Smooth muscle cell (in vitro differentiated cells): Measurements from ENCODE around the gene CD34. TPM values are rescaled to one million over a fixed set of nuclear protein-coding genes. Genes with fewer than 3 reads are reported as not detected.
"Not testable (repeated sequence)": the region's sequence is repeated elsewhere in the genome, so short reads cannot be mapped to it uniquely, and the experiment has no call there.

Experiments
- DNase-seq: peaks from one replicate; lab custom pipeline; 2025; ENCODE audit not compliant: unreplicated experiment; lab: John Stamatoyannopoulos, UW
- H2AFZ ChIP-seq: fragments of 200-600 bp; sonication (generic); 2 replicates; pipeline ENCODE4 v1.6.0; 2016; ENCODE audit warnings: antibody characterized with exemption, low read depth, mild to moderate bottlenecking
- H3F3A ChIP-seq: fragments of 200-600 bp; sonication (generic); 2 replicates; pipeline ENCODE4 v1.6.0; 2017; ENCODE audit warnings: antibody characterized with exemption, low read depth
- H3K27ac ChIP-seq: fragments of 200-600 bp; sonication (generic); 2 replicates; pipeline ENCODE4 v1.5.1; 2016; ENCODE audit warnings: low read depth, mild to moderate bottlenecking
- H3K27me3 ChIP-seq: fragments of 200-600 bp; sonication (generic); 2 replicates; pipeline ENCODE4 v1.6.1; 2016; ENCODE audit warnings: low read depth, mild to moderate bottlenecking
- H3K36me3 ChIP-seq: fragments of 200-600 bp; sonication (generic); 2 replicates; pipeline ENCODE4 v1.5.1; 2016; ENCODE audit warnings: low read depth
- H3K4me1 ChIP-seq: fragments of 200-600 bp; sonication (generic); 2 replicates; pipeline ENCODE4 v1.5.1; 2016; ENCODE audit warnings: low read depth
- H3K4me2 ChIP-seq: fragments of 200-600 bp; sonication (generic); 2 replicates; pipeline ENCODE4 v1.6.0; 2016; ENCODE audit warnings: mild to moderate bottlenecking
- H3K4me3 ChIP-seq: fragments of 200-600 bp; sonication (generic); 2 replicates; pipeline ENCODE4 v1.5.1; 2016; ENCODE audit warnings: mild to moderate bottlenecking
- H3K79me2 ChIP-seq: fragments of 200-600 bp; sonication (generic); 2 replicates; pipeline ENCODE4 v1.6.0; 2016; ENCODE audit warnings: low read depth, mild to moderate bottlenecking
- H3K9ac ChIP-seq: fragments of 200-600 bp; sonication (generic); 2 replicates; pipeline ENCODE4 v1.6.0; 2016; ENCODE audit warnings: low read depth
- H3K9me3 ChIP-seq: fragments of 200-600 bp; sonication (generic); replicated peaks from 2 replicates; pipeline ENCODE4 v1.5.1; 2016; ENCODE audit warnings: low read depth
- H4K20me1 ChIP-seq: fragments of 200-600 bp; sonication (generic); 2 replicates; pipeline ENCODE4 v1.6.0; 2016; ENCODE audit warnings: low read depth
- CTCF ChIP-seq: fragments of 200-600 bp; sonication (generic); IDR thresholded peaks from 2 replicates; pipeline ENCODE4 v1.5.1; 2017; ENCODE audit warnings: borderline replicate concordance, mild to moderate bottlenecking, antibody characterized with exemption; ENCODE audit not compliant: insufficient read depth, poor library complexity, severe bottlenecking
- WGBS: methylation state at CpG from one replicate; pipeline ENCODE4 v1.1.7; 2016; ENCODE audit warnings: low lambda C conversion rate; 5-methylcytosine and 5-hydroxymethylcytosine counted together
- polyA plus RNA-seq: library from polyadenylated mRNA; unstranded; fragments of >200 nt; fragmentation: Nextera tagmentation; extraction: Ambion mirVana; gene quantifications from 2 replicates; pipeline ENCODE4 v1.2.1, GENCODE V29; 2016
- total RNA-seq: library from RNA; depleted of rRNA; stranded (reverse); fragments of >200 nt; gene quantifications from 2 replicates; pipeline ENCODE4 v1.2.3, GENCODE V29; 2014

Gene CD34
- total and polyA plus RNA-seq, 2 experiments from 2014 or later, result not detected

DNA sequence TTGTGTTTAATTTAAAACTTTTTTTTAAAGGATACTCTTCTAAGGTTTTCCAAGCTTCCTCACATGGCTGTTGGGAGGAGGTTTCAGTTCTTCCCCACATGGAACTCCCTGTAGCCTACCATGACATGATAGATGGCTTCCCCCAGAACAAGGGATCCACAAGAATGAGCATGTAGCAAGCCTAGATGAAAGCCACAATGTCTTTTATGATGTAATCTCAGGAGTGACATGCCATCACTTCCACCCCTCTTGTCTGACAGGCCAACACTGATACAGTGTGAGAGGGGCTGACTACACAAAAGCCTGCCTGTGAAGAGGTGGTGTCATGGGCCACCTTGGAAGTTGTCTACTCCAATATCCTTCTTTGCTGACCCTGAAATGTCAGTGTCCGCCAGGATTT lies 32.0 kb downstream of the CD34 start:
- H3K9ac ChIP-seq, result no peak overlapping the region
- no peak overlapping the region for H2AFZ ChIP-seq
- H3K4me2 ChIP-seq, result no peak overlapping the region
- no peaks in the 10 kb centered on the region for H3F3A ChIP-seq
- H3K4me1 ChIP-seq, result no peaks in the 10 kb centered on the region
- no peaks in the 10 kb centered on the region for H3K79me2 ChIP-seq
- no peak overlapping the region for H3K4me3 ChIP-seq
- no peak overlapping the region for H3K27ac ChIP-seq
- H3K9me3 ChIP-seq, result no peaks in the 10 kb centered on the region
- no peaks in the 10 kb centered on the region for H3K36me3 ChIP-seq
- DNase-seq, result no peak
- WGBS, result 91% methylated on average over 1 of the region's 1 CpG
- H3K27me3 ChIP-seq, result peaks cover 22% of the 10 kb centered on the region
- TF ChIP-seq CTCF, result no peak
- no peaks in the 10 kb centered on the region for H4K20me1 ChIP-seq

GRCh38 chr1:207877914-207878313 lies 33.0 kb downstream of the CD34 start:
- not testable (repeated sequence) for H3K4me1 ChIP-seq, H3K36me3 ChIP-seq, H3K27ac ChIP-seq, DNase-seq, H3K4me3 ChIP-seq, H3K79me2 ChIP-seq, H3K4me2 ChIP-seq, H3K9ac ChIP-seq, H3F3A ChIP-seq, H2AFZ ChIP-seq, H4K20me1 ChIP-seq, H3K9me3 ChIP-seq
- H3K27me3 ChIP-seq, result peaks cover 19% of the 10 kb centered on the region
- WGBS, result 97% methylated on average over 4 of the region's 5 CpGs

DNA sequence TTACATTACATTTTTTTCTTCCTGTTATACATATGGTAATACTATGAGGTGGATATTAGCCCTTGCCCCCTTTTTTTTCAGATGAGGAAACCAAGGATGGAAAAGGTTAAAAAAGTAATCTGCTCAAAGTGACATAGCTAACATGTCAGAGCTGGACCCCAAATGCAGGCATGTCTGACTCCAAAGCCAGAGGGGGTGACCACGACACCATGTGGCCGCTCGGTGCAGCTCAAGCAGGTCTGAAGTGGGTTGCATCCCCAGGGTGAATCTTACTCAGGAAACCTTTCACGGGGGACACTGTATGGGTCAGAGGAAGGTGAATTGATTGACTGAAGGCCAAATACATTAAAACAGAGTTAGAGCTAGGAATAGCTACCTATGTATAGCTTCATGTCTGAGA lies 34.8 kb downstream of the CD34 start:
- H3K79me2 ChIP-seq, result no peaks in the 10 kb centered on the region
- H3K27me3 ChIP-seq, result peaks cover 19% of the 10 kb centered on the region
- no peak overlapping the region for H3K4me3 ChIP-seq
- H3K27ac ChIP-seq, result no peak overlapping the region
- H3K9me3 ChIP-seq, result no peaks in the 10 kb centered on the region
- H2AFZ ChIP-seq, result no peak overlapping the region
- H4K20me1 ChIP-seq, result no peaks in the 10 kb centered on the region
- DNase-seq, result no peak
- TF ChIP-seq CTCF, result no peak
- no peaks in the 10 kb centered on the region for H3K4me1 ChIP-seq
- no peaks in the 10 kb centered on the region for H3F3A ChIP-seq
- 55% methylated on average over 4 of the region's 4 CpGs for WGBS
- no peak overlapping the region for H3K9ac ChIP-seq
- H3K4me2 ChIP-seq, result no peak overlapping the region
- H3K36me3 ChIP-seq, result no peaks in the 10 kb centered on the region

GRCh38 chr1:207875532-207875931 lies 35.4 kb downstream of the CD34 start:
- no peaks in the 10 kb centered on the region for H3K79me2 ChIP-seq
- no peaks in the 10 kb centered on the region for H3K36me3 ChIP-seq
- 77% methylated on average over 4 of the region's 4 CpGs for WGBS
- peaks cover 19% of the 10 kb centered on the region for H3K27me3 ChIP-seq
- no peak overlapping the region for H3K9ac ChIP-seq
- no peak for TF ChIP-seq CTCF
- no peaks in the 10 kb centered on the region for H3K4me1 ChIP-seq
- no peaks in the 10 kb centered on the region for H4K20me1 ChIP-seq
- H3F3A ChIP-seq, result no peaks in the 10 kb centered on the region
- no peak overlapping the region for H3K4me3 ChIP-seq
- no peak overlapping the region for H3K4me2 ChIP-seq
- no peak overlapping the region for H3K27ac ChIP-seq
- no peaks in the 10 kb centered on the region for H3K9me3 ChIP-seq
- no peak overlapping the region for H2AFZ ChIP-seq
- no peak for DNase-seq
